Astrocyte of the spinal cord (primary cell): ENCODE results near the gene ARHGEF4.

Experiments
- DNase-seq: peaks from one replicate; pipeline ENCODE4 v3.0.0; 2011; ENCODE audit warnings: low read depth, low spot score
- H3K4me3 ChIP-seq: 2 replicates; pipeline ENCODE4 v1.5.1; 2011; ENCODE audit warnings: low read depth, mild to moderate bottlenecking, low read length, moderate library complexity
- in situ Hi-C: cut with HindIII; loops from 2 replicates; pipeline ENCODE4 v1.10.0; 2017; ENCODE audit warnings: low sequenced_read_pairs
- TF ChIP-seq, protein P1 (sequence below): IDR thresholded peaks from 2 replicates; pipeline ENCODE4 v1.5.1; 2012; ENCODE audit warnings: low read depth, mild to moderate bottlenecking, low read length, inconsistent platforms

The ARHGEF4 gene

DNA sequence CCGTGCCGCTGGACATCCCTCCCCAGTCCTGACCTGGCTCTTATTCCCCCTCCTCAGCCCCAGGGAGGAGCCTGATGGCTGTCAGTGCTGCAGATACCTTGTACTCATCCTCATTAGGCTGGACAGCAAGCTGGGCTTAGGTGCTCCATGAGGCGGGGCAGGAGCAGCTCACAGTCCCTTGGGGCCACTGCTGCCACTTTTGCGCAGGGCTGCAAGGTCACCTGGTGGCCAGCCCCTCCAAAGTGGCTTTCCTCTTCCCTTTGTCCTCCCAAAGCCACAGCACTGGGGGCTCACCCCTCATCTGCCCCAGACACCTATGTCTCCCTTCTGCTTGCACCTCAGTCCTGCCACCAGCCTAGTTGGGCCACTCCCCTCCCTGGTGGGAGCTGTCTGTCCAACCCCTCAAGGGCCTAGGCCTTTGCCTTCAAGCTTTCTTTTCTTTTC, 195.7 kb downstream of the ARHGEF4 start:
- TF ChIP-seq, protein P1, sequence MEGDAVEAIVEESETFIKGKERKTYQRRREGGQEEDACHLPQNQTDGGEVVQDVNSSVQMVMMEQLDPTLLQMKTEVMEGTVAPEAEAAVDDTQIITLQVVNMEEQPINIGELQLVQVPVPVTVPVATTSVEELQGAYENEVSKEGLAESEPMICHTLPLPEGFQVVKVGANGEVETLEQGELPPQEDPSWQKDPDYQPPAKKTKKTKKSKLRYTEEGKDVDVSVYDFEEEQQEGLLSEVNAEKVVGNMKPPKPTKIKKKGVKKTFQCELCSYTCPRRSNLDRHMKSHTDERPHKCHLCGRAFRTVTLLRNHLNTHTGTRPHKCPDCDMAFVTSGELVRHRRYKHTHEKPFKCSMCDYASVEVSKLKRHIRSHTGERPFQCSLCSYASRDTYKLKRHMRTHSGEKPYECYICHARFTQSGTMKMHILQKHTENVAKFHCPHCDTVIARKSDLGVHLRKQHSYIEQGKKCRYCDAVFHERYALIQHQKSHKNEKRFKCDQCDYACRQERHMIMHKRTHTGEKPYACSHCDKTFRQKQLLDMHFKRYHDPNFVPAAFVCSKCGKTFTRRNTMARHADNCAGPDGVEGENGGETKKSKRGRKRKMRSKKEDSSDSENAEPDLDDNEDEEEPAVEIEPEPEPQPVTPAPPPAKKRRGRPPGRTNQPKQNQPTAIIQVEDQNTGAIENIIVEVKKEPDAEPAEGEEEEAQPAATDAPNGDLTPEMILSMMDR: no peak
- in situ Hi-C loops: no loop called here
- DNase-seq: no peak

DNA sequence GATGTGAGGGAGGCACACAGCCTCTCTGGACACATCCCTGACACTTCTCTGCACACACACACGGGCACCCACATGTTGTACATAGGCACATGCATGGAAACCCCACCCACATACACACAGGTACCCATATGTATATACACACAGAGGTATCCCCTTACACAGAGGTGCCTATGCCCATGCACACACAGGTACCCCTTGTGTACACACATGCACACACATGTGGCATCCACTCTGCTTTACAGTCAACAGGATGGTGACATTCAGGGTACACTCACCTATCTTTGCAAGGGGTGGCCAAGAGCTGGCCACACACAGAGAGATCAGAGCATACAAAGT, 197.0 kb downstream of the ARHGEF4 start:
- TF ChIP-seq, protein P1: no peak
- in situ Hi-C loops: no loop called here
- DNase-seq: no peak
- no peak overlapping the region for H3K4me3 ChIP-seq

More for the DNA sequence above, 195.7 kb downstream of the ARHGEF4 start:
- no peak overlapping the region for H3K4me3 ChIP-seq

DNA sequence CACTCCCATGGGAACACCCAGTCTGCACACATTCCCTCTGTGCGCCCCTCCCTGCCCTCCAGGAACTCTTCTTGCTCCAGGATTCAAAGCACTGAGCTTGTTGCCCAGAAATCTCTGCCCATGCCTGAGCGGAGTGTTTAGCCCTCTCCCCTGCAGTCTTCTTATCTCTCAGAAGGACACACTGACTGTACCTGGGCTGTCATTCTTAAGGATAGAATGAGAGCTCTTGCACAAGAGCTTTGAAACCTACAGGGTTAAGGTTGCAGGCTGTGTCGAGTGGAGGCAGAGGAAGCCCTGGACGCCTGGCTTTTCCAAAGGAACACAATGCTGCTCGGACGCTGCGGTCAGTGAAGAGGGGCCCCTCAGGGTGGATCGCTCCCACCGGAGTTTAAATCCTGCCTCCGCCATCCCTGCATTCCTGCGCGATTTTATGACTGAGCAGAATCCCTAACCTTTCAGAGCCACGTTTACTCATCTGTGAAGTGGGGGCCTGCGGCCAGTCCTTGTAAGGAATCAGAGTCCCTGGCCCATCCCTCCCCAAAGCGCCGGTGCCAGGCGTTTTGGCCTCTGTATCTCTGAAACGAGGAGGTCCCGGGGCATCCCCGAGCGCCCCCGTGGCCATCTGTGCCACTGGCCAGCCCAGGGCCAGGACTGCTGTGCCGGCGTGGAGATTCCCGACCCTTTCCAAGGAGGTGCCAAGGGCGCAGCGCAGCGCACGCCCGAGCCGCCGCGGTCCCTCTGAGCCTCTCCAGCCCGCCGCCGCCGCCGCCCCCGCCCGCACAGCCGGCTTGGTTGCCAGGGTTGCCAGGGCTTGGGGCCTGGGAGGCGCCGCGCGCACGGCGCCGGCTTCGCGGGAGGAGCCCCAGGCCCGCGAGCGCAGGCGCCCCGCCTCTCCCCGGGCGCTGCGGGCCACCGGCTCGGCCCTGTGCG, 197.7 kb downstream of the ARHGEF4 start:
- TF ChIP-seq, protein P1: no peak
- H3K4me3 ChIP-seq: no peak overlapping the region
- no peak for DNase-seq
- in situ Hi-C loops: no loop called here

DNA sequence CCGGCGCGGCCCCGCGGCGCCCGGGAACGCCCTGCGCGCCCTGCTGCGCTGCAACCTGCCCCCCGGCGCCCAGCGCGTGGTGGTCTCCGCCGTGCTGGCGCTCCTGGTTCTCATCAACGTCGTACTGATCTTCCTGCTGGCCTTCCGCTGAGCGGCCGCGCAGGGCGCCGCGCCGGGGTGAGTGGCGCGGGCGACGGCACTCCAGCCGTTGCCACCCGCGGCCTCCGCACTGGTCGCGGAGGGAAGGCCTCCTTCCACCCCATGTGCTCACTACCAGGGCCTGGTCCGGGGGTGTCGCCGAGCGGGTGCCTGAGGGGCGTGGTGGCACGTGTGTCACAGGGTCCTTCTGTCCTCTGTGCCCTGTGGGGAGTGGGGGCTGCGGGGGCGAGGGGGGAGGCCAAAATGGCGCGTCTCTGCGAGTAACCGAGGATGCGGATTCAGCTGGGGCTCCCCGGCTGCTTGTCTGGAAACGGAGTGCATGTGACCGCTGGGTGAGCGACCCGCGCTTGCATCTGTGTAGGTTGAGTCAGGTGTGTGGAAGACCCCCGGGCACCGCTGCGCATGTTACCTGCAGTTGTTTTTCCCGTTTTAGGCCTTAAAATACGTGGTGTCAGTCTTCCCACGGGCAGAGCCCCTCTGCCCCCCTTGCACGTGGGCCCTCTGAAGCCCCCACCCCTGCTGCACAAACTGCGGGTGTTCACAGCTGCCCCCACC, 198.6 kb downstream of the ARHGEF4 start:
- in situ Hi-C loops: no loop called here
- DNase-seq: no peak
- TF ChIP-seq, protein P1: no peak
- peak overlapping the region; percentile 7 for H3K4me3 ChIP-seq

DNA sequence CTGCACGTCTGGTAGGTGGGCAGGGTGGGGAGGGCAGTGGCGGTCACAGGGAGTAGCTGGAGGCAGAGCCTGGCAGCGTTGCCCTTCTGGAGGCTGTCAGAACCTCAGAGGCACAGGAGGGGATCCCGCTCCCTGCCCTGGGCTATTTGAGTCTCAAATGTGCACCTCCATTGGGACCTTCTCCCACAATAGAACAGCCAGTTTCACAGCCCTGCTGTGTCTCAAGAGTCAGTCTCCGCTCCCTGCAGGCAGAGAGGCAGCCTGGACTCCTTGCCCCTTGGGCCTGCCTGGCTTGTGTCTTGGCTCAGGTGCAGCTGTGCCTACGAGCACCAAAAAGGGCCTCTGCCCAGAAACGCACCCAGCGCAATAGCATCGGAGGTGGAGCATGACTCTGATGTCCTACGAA, 199.1 kb downstream of the ARHGEF4 start:
- in situ Hi-C loops: no loop called here
- TF ChIP-seq, protein P1: no peak
- no peak overlapping the region for H3K4me3 ChIP-seq
- no peak for DNase-seq

DNA sequence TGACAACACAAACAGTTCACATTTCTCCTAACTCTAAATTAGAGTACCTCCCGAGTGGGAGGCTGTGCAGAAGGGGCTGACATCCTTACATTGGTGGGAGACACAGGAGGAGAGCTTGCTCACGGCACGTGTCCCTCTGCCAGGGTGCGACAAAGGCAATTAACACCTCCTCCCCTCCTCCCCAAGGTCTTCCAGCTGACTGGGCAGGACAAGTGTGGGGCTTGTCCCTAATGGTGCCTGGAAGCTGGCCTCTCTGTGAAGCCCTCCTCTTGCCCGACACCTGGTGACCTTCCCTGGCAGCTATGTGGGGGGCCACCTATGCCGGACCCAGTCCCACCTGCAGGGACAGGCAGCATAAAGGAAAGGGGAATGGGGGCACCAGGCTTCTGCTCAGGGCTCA, 199.6 kb downstream of the ARHGEF4 start:
- no peak for DNase-seq
- H3K4me3 ChIP-seq: no peak overlapping the region
- in situ Hi-C loops: no loop called here
- TF ChIP-seq, protein P1: no peak
